ENCODE data around the gene GAB2.

DNA sequence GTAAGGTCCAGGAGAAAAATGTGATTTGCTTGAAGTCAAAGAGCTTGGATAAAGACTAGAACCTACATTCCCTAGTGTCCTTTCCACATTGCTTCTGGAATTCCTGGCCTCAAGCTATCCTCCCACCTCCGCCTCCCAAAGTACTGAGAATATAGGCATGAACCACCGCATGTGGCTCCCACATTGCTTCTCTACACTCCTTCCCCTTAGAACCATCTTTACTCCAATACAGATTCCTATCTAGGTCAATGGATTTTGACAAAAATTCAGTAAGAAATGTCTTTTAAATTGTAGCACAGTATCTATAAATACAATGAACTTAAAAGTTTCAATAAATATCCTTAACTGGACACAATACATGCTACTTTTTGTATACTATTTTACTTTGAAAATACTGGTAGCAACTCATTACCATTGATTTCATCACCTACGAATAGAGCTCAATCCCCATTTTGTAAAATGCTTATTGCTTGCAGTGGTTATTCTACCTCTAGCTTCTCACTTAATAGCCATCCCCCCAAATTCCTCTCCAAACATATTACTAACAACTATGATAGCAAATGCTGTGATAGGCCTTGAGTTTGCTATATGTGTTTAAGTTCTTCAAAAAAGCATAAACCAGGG lies 53.4 kb downstream of the GAB2 start:
- TF ChIP-seq, protein P1, sequence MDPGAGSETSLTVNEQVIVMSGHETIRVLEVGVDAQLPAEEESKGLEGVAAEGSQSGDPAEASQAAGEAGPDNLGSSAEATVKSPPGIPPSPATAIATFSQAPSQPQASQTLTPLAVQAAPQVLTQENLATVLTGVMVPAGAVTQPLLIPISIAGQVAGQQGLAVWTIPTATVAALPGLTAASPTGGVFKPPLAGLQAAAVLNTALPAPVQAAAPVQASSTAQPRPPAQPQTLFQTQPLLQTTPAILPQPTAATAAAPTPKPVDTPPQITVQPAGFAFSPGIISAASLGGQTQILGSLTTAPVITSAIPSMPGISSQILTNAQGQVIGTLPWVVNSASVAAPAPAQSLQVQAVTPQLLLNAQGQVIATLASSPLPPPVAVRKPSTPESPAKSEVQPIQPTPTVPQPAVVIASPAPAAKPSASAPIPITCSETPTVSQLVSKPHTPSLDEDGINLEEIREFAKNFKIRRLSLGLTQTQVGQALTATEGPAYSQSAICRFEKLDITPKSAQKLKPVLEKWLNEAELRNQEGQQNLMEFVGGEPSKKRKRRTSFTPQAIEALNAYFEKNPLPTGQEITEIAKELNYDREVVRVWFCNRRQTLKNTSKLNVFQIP (CRISPR knock-in tag; IDR thresholded peaks at IDR 0.05; ENCODE audit: borderline replicate concordance, low read depth): no peak
- TF ChIP-seq TOX (CRISPR knock-in tag; IDR thresholded peaks at IDR 0.05; ENCODE audit: borderline replicate concordance): no peak
- TF ChIP-seq ISL1 (CRISPR knock-in tag; IDR thresholded peaks at IDR 0.05): no peak
- no peak for TF ChIP-seq CSDC2 (CRISPR knock-in tag; IDR thresholded peaks at IDR 0.05)
- TF ChIP-seq ARNTL (CRISPR knock-in tag; IDR thresholded peaks at IDR 0.05; ENCODE audit: borderline replicate concordance, low read depth): no peak
- no peak for TF ChIP-seq SNAI2 (CRISPR knock-in tag; IDR thresholded peaks at IDR 0.05)
- no peak for TF ChIP-seq ZFP3 (CRISPR knock-in tag; IDR thresholded peaks at IDR 0.05)
- TF ChIP-seq, protein P2, sequence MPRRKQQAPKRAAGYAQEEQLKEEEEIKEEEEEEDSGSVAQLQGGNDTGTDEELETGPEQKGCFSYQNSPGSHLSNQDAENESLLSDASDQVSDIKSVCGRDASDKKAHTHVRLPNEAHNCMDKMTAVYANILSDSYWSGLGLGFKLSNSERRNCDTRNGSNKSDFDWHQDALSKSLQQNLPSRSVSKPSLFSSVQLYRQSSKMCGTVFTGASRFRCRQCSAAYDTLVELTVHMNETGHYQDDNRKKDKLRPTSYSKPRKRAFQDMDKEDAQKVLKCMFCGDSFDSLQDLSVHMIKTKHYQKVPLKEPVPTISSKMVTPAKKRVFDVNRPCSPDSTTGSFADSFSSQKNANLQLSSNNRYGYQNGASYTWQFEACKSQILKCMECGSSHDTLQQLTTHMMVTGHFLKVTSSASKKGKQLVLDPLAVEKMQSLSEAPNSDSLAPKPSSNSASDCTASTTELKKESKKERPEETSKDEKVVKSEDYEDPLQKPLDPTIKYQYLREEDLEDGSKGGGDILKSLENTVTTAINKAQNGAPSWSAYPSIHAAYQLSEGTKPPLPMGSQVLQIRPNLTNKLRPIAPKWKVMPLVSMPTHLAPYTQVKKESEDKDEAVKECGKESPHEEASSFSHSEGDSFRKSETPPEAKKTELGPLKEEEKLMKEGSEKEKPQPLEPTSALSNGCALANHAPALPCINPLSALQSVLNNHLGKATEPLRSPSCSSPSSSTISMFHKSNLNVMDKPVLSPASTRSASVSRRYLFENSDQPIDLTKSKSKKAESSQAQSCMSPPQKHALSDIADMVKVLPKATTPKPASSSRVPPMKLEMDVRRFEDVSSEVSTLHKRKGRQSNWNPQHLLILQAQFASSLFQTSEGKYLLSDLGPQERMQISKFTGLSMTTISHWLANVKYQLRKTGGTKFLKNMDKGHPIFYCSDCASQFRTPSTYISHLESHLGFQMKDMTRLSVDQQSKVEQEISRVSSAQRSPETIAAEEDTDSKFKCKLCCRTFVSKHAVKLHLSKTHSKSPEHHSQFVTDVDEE (CRISPR knock-in tag; IDR thresholded peaks at IDR 0.05): no peak
- TF ChIP-seq BACH2 (CRISPR knock-in tag; IDR thresholded peaks at IDR 0.05; ENCODE audit: borderline replicate concordance): no peak
- TF ChIP-seq ZNF8 (CRISPR knock-in tag; IDR thresholded peaks at IDR 0.05): no peak
- no peak for TF ChIP-seq ZFP30 (CRISPR knock-in tag; IDR thresholded peaks at IDR 0.05)
- TF ChIP-seq, protein P3, sequence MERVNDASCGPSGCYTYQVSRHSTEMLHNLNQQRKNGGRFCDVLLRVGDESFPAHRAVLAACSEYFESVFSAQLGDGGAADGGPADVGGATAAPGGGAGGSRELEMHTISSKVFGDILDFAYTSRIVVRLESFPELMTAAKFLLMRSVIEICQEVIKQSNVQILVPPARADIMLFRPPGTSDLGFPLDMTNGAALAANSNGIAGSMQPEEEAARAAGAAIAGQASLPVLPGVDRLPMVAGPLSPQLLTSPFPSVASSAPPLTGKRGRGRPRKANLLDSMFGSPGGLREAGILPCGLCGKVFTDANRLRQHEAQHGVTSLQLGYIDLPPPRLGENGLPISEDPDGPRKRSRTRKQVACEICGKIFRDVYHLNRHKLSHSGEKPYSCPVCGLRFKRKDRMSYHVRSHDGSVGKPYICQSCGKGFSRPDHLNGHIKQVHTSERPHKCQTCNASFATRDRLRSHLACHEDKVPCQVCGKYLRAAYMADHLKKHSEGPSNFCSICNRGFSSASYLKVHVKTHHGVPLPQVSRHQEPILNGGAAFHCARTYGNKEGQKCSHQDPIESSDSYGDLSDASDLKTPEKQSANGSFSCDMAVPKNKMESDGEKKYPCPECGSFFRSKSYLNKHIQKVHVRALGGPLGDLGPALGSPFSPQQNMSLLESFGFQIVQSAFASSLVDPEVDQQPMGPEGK (CRISPR knock-in tag; IDR thresholded peaks at IDR 0.05; ENCODE audit: borderline replicate concordance): no peak

Measured in SK-N-SH treated with all-trans-retinoic acid at 6 μM for 48 hours (cell line).